ENCODE data around the gene TBC1D21.

DNA sequence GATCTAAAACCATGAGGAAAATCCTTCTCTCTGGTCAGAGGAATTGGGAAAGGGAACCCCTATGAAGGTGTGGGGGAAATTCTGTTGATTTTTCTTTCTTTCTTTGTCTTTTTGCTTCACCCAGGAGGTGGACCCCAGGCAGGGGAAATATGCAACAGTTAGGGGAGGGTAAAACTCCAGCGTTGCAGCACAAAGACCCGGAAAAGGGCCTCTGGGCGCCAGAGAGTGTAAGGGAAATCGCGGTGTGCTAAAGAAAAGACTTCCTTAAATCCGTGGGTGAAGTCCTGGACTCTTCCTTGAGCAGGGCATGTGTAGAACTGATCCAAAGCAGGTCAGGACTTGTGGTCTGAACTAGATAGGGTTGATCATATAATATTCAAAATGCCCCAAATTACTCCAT lies 11.1 kb upstream of the TBC1D21 start:
- TF ChIP-seq, protein P1, sequence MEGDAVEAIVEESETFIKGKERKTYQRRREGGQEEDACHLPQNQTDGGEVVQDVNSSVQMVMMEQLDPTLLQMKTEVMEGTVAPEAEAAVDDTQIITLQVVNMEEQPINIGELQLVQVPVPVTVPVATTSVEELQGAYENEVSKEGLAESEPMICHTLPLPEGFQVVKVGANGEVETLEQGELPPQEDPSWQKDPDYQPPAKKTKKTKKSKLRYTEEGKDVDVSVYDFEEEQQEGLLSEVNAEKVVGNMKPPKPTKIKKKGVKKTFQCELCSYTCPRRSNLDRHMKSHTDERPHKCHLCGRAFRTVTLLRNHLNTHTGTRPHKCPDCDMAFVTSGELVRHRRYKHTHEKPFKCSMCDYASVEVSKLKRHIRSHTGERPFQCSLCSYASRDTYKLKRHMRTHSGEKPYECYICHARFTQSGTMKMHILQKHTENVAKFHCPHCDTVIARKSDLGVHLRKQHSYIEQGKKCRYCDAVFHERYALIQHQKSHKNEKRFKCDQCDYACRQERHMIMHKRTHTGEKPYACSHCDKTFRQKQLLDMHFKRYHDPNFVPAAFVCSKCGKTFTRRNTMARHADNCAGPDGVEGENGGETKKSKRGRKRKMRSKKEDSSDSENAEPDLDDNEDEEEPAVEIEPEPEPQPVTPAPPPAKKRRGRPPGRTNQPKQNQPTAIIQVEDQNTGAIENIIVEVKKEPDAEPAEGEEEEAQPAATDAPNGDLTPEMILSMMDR (IDR thresholded peaks at IDR 0.05 in 4 of 5, conservative IDR thresholded peaks at IDR 0.05 in 1 of 5), result no peak
- TF ChIP-seq POLR2A (IDR thresholded peaks at IDR 0.05), result no peak

Measured in gastrocnemius medialis (tissue), 4 donors.